H1 (cell line): Measurements from ENCODE around the gene LTBR. TPM values are rescaled to one million over a fixed set of nuclear protein-coding genes. Genes with fewer than 3 reads are reported as not detected.
A peak's percentile ranks its signal among the peaks of the same experiment; 100 is the strongest.

Experiments
- CTCF ChIA-PET: fragments of 300-600 bp; sonication (Branson Sonifier 250); formaldehyde crosslinking; loops from one replicate; lab custom pipeline; 2021; ENCODE audit not compliant: partially characterized antibody; lab: Charles Lee
- POLR2A ChIA-PET: fragments of 300-600 bp; sonication (Branson Sonifier 250); formaldehyde crosslinking; loops from one replicate; lab custom pipeline; 2021; ENCODE audit warnings: inconsistent platforms; ENCODE audit not compliant: partially characterized antibody; lab: Charles Lee
- DNase-seq, 2 experiments: peaks; one replicate each; pipeline versions ENCODE4 v3.0.0 to v3.0.0-alpha.2; 2010 to 2022; ENCODE audit warnings: low spot score in 2 of 2, low read depth in 1 of 2, mixed read lengths in 1 of 2
- FAIRE-seq: peaks from 2 replicates; lab custom pipeline; 2011; peaks lifted over from hg19 to GRCh38; lab: Jason Lieb, UNC
- H2AFZ ChIP-seq: 2 replicates; pipeline ENCODE4 v1.8.1; 2012; ENCODE audit warnings: low read length, inconsistent platforms
- H2AK5ac ChIP-seq: 2 replicates; pipeline ENCODE4 v1.6.1; 2013; ENCODE audit warnings: low read depth, low read length
- H2BK120ac ChIP-seq: replicated peaks from 2 replicates; pipeline ENCODE3; 2013; ENCODE audit warnings: low read depth, low read length, inconsistent platforms
- H2BK12ac ChIP-seq: 2 replicates; pipeline ENCODE4 v1.6.1; 2013; ENCODE audit warnings: low read depth, low read length
- H2BK15ac ChIP-seq: 2 replicates; pipeline ENCODE4 v1.6.1; 2013; ENCODE audit warnings: low read length
- H2BK20ac ChIP-seq: 2 replicates; pipeline ENCODE4 v1.6.1; 2013; ENCODE audit warnings: low read length
- H2BK5ac ChIP-seq: 2 replicates; pipeline ENCODE4 v1.6.1; 2013; ENCODE audit warnings: low read depth, low read length
- H3K14ac ChIP-seq: 2 replicates; pipeline ENCODE4 v1.6.1; 2013; ENCODE audit warnings: inconsistent platforms; ENCODE audit not compliant: insufficient read length
- H3K18ac ChIP-seq: 2 replicates; pipeline ENCODE4 v1.6.1; 2013; ENCODE audit warnings: low read length; ENCODE audit errors: extremely low read depth
- H3K23ac ChIP-seq: 2 replicates; pipeline ENCODE4 v1.6.1; 2013; ENCODE audit warnings: inconsistent platforms; ENCODE audit not compliant: insufficient read length
- H3K23me2 ChIP-seq: 2 replicates; pipeline ENCODE4 v1.6.1; 2013; ENCODE audit warnings: low read depth, low read length
- H3K27ac ChIP-seq: 2 replicates; pipeline ENCODE4 v1.6.1; 2011; ENCODE audit warnings: low read depth, low read length, inconsistent platforms
- H3K27me3 ChIP-seq, 4 experiments: replicated peaks in 1 of 4; 1 replicate in 1 of 4; 2 replicates in 3 of 4; pipeline versions ENCODE4 v1.6.1 to v1.8.1; 2011 to 2013; ENCODE audit warnings: low read length in 3 of 4, mild to moderate bottlenecking in 3 of 4, inconsistent platforms in 2 of 4, mixed read lengths in 2 of 4, moderate library complexity in 1 of 4; ENCODE audit not compliant: control insufficient read depth in 3 of 4, insufficient read depth in 3 of 4; ENCODE audit errors: extremely low read depth in 1 of 4
- H3K36me3 ChIP-seq, 4 experiments: 2 replicates each; pipeline versions ENCODE4 v1.6.1 to v1.8.1; 2011 to 2013; ENCODE audit warnings: mild to moderate bottlenecking in 4 of 4, low read length in 3 of 4, moderate library complexity in 2 of 4, control low read depth in 1 of 4, inconsistent platforms in 1 of 4; ENCODE audit not compliant: insufficient read depth in 4 of 4, control insufficient read depth in 2 of 4
- H3K4ac ChIP-seq: replicated peaks from 2 replicates; pipeline ENCODE3; 2013; ENCODE audit warnings: low read length, low read depth, mixed read lengths, inconsistent platforms; ENCODE audit not compliant: insufficient read length
- H3K4me1 ChIP-seq, 4 experiments: replicated peaks in 1 of 4; 1 replicate in 1 of 4; 2 replicates in 3 of 4; pipeline versions ENCODE4 v1.6.1 to v1.8.1; 2011 to 2013; ENCODE audit warnings: low read length in 3 of 4, inconsistent platforms in 2 of 4, mixed read lengths in 1 of 4; ENCODE audit not compliant: insufficient read depth in 4 of 4, control insufficient read depth in 3 of 4
- H3K4me2 ChIP-seq, 2 experiments: 2 replicates each; pipeline versions ENCODE4 v1.6.1 to v1.8.1; 2011 to 2013; ENCODE audit warnings: low read depth in 2 of 2, low read length in 2 of 2, control low read depth in 1 of 2, inconsistent platforms in 1 of 2, mild to moderate bottlenecking in 1 of 2; ENCODE audit not compliant: insufficient read depth in 1 of 2
- H3K4me3 ChIP-seq, 4 experiments: fragments of 200-600, 300-600 bp in 1 of 4; sonication (generic), shearing (Covaris generic), sonication (Bioruptor Twin) in 1 of 4; 2 replicates each; pipeline versions ENCODE4 v1.5.1 to v1.8.1; 2011 to 2016; ENCODE audit warnings: low read length in 4 of 4, low read depth in 3 of 4, control low read depth in 2 of 4, inconsistent platforms in 2 of 4, mild to moderate bottlenecking in 2 of 4, mixed read lengths in 1 of 4, moderate library complexity in 1 of 4; ENCODE audit not compliant: insufficient read depth in 2 of 4; ENCODE audit errors: extremely low read depth in 1 of 4
- H3K56ac ChIP-seq: replicated peaks from 2 replicates; pipeline ENCODE3; 2013; ENCODE audit warnings: low read depth, mild to moderate bottlenecking, mixed read lengths, low read length, inconsistent platforms; ENCODE audit not compliant: insufficient read length
- H3K79me1 ChIP-seq: 2 replicates; pipeline ENCODE4 v1.6.1; 2013; ENCODE audit warnings: low read depth, low read length, control low read depth
- H3K79me2 ChIP-seq, 2 experiments: 2 replicates each; pipeline versions ENCODE4 v1.6.1 to v1.8.1; 2012 to 2013; ENCODE audit warnings: low read length in 2 of 2, mild to moderate bottlenecking in 2 of 2, inconsistent platforms in 1 of 2; ENCODE audit not compliant: insufficient read depth in 2 of 2, control insufficient read depth in 1 of 2
- H3K9ac ChIP-seq, 4 experiments: replicated peaks in 1 of 4; 1 replicate in 1 of 4; 2 replicates in 3 of 4; pipeline versions ENCODE4 v1.6.1 to v1.8.1; 2011 to 2013; ENCODE audit warnings: low read depth in 3 of 4, low read length in 3 of 4, control low read depth in 2 of 4, mild to moderate bottlenecking in 2 of 4, moderate library complexity in 2 of 4, inconsistent platforms in 1 of 4; ENCODE audit errors: extremely low read depth in 1 of 4
- H3K9me3 ChIP-seq, 2 experiments: 2 replicates each; pipeline versions ENCODE4 v1.6.1 to v1.8.1; 2012 to 2013; ENCODE audit warnings: mild to moderate bottlenecking in 2 of 2, moderate library complexity in 2 of 2, control low read depth in 1 of 2, inconsistent platforms in 1 of 2, low read depth in 1 of 2, low read length in 1 of 2, mixed read lengths in 1 of 2; ENCODE audit not compliant: insufficient read depth in 2 of 2
- H4K20me1 ChIP-seq, 2 experiments: replicated peaks in 1 of 2; 2 replicates each; pipeline versions ENCODE3 to v1.8.1; 2011 to 2013; ENCODE audit warnings: inconsistent platforms in 2 of 2, low read length in 2 of 2, mild to moderate bottlenecking in 1 of 2; ENCODE audit not compliant: insufficient read depth in 2 of 2, control insufficient read depth in 1 of 2
- H4K5ac ChIP-seq: 2 replicates; pipeline ENCODE4 v1.6.1; 2013; ENCODE audit warnings: low read length, low read depth, mixed read lengths, inconsistent platforms; ENCODE audit not compliant: insufficient read length
- H4K8ac ChIP-seq: 2 replicates; pipeline ENCODE4 v1.8.0; 2013; ENCODE audit warnings: mild to moderate bottlenecking, moderate library complexity, low read length, inconsistent platforms; ENCODE audit not compliant: insufficient read depth; ENCODE audit errors: extremely low read depth
- H4K91ac ChIP-seq: replicated peaks from 2 replicates; pipeline ENCODE3; 2013; ENCODE audit warnings: low read length, mixed read lengths, inconsistent platforms; ENCODE audit not compliant: insufficient read length
- BRCA1 ChIP-seq: IDR thresholded peaks from 2 replicates; pipeline ENCODE4 v1.6.1; 2012; ENCODE audit warnings: low read depth, low read length, improper control_type of control experiment
- CHD1 ChIP-seq: IDR thresholded peaks from 2 replicates; pipeline ENCODE4 v1.6.1; 2012; ENCODE audit warnings: low read depth, low read length, improper control_type of control experiment
- CTBP2 ChIP-seq: IDR thresholded peaks from 2 replicates; pipeline ENCODE4 v1.7.0; 2011; ENCODE audit warnings: borderline replicate concordance, mild to moderate bottlenecking, moderate library complexity, mixed read lengths, low read length; ENCODE audit not compliant: insufficient read depth, insufficient read length
- POLR2A ChIP-seq, 2 experiments: IDR thresholded peaks; 1 replicate in 1 of 2; 2 replicates in 1 of 2; pipeline ENCODE4 v1.6.1; 2011; ENCODE audit warnings: low read depth in 2 of 2, low read length in 2 of 2, mild to moderate bottlenecking in 2 of 2; ENCODE audit errors: control extremely low read depth in 1 of 2
- RNF2 ChIP-seq: fragments of 200-900, 300-1000 bp; sonication (generic); IDR thresholded peaks from 2 replicates; pipeline ENCODE4 v1.7.1; 2016; ENCODE audit warnings: borderline replicate concordance, low read depth, mild to moderate bottlenecking, antibody characterized with exemption, low read length; ENCODE audit not compliant: poor library complexity, severe bottlenecking; ENCODE audit errors: missing control alignments
- SUZ12 ChIP-seq: fragments of 200-600 bp; sonication (generic); IDR thresholded peaks from 2 replicates; pipeline ENCODE4 v1.6.1; 2012; ENCODE audit warnings: mild to moderate bottlenecking, inconsistent platforms, low read length, moderate library complexity, mixed read lengths
- TAF1 ChIP-seq: IDR thresholded peaks from 2 replicates; pipeline ENCODE4 v1.6.1; 2011; ENCODE audit warnings: mild to moderate bottlenecking, low read depth, low read length
- WGBS, 2 experiments: shearing (Covaris generic) in 1 of 2; methylation state at CpG; one replicate each; pipeline versions ENCODE4 v1.1.6 to v1.1.7; 2013 to 2015; ENCODE audit warnings: low lambda C conversion rate in 2 of 2, mixed read lengths in 2 of 2, inconsistent platforms in 1 of 2, low coverage in 1 of 2, missing lambda C conversion rate in 1 of 2; ENCODE audit not compliant: insufficient replicate concordance in 2 of 2, insufficient coverage in 1 of 2, insufficient read length in 1 of 2; ENCODE audit errors: extremely low coverage in 1 of 2, missing lambda C conversion rate in 1 of 2; 5-methylcytosine and 5-hydroxymethylcytosine counted together
- polyA plus RNA-seq, 7 experiments: library from polyadenylated mRNA; depleted of rRNA in 3 of 7; stranded (reverse) in 5 of 7; unstranded in 2 of 7; fragments of >200 nt in 5 of 7; fragments of 200-250 nt in 2 of 7; gene quantifications; 1 replicate in 5 of 7; 2 replicates in 1 of 7; 4 replicates in 1 of 7; pipeline versions ENCODE4 v1.2.1 to v1.2.3, GENCODE V29; 2011 to 2013; ENCODE audit warnings: missing spikeins in 2 of 7, mixed read lengths in 2 of 7
- total RNA-seq: library from RNA; stranded (reverse); fragmentation: NEBNext Ultra II Directional; extraction: Animal tissue kit (Norgen Biotek cat#: 25700); gene quantifications from 2 replicates; pipeline ENCODE4 v1.2.1, GENCODE V29; 2021
- TF ChIP-seq, protein P1 (sequence below), 3 experiments: IDR thresholded peaks; 1 replicate in 2 of 3; 2 replicates in 1 of 3; pipeline versions ENCODE4 v1.5.1 to v1.6.1; 2011; ENCODE audit warnings: low read length in 3 of 3, mild to moderate bottlenecking in 3 of 3, inconsistent platforms in 2 of 3, low read depth in 1 of 3, moderate library complexity in 1 of 3; ENCODE audit not compliant: insufficient read depth in 1 of 3; ENCODE audit errors: control extremely low read depth in 1 of 3

LTBR gene
- total and polyA plus RNA-seq, 2 of the 8 experiments (the other 6 are each of a cell fraction or from before 2014, with no cell fraction given): 5.1 to 6.3 TPM

DNA sequence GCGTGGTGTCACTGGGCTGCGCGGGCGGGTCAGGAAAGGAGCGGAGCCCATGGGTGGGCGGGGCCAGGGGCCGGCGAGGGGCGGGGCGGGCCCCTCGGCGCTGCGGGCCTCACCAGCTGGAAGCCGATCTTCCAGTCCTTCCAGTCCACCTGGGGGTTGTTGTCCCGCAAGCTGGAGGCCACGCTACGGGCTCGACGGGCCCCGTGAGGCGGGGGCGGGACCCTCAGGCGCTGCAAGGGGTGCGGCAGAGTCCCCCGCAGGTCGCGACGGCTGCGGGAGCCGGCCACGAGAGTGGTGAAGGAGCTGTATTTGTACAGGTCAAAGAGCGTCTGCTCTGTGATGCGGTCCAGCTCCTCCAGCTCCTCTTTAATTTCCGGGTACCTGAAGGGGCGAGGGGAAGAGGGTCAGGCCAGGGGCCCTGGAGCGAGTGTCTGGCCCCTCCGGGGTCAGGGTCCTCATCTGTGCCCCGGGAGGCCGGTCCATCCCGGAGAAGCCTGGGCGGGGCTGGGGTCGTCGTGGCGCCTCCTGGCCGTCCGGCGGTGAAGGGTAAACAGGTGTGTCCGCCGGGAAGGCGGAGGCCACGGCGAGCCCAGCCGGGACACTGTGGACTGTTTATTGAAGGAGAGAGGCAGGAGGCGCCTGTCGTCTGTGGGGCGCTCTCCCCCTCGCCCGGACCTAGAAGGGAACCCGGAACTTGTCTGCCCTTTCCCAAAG lies 20.5 kb upstream of the LTBR start:
- H3K14ac ChIP-seq: no peak overlapping the region
- DNase-seq (peak in 1 of 2 experiments; percentile 82), FAIRE-seq (no peak)
- no peak overlapping the region for H3K23ac ChIP-seq
- peaks cover 6 to 7% of the 10 kb centered on the region in 2 experiments for H4K20me1 ChIP-seq
- peaks cover 2% of the 10 kb centered on the region; the same call in 1 of the 2 replicates for H3K23me2 ChIP-seq
- H2BK15ac ChIP-seq: no peak overlapping the region
- peak overlapping the region; percentile 68 to 69 for H3K4me2 ChIP-seq
- peaks cover 6% of the 10 kb centered on the region; the same call in 1 of the 2 replicates for H3K79me1 ChIP-seq
- H2BK120ac ChIP-seq: no peak overlapping the region
- H2AFZ ChIP-seq: no peak overlapping the region
- ChIA-PET CTCF (interaction anchor here (0.8 to 2.2 kb wide), 13 partner anchors 8 to 168 kb away, joined by 3 to 11 read pairs (median 5); no protein-coding TSS in a partner anchor), POLR2A (interaction anchor here (0.8 to 17.2 kb wide), 12 partner anchors 9 to 171 kb away, joined by 3 to 214 read pairs (median 7); partner anchors contain the start of genes GAPDH, SCNN1A, TAPBPL and TNFRSF1A)
- H3K27ac ChIP-seq: 0 out of 2 replicates have a peak overlapping the region, but pooled peaks have one; percentile 2
- peak overlapping the region; percentile 78 for H2BK5ac ChIP-seq
- peak overlapping the region; percentile 71 for H3K18ac ChIP-seq
- peaks cover 0 to 29% (median 14%) of the 10 kb centered on the region in 4 experiments; a peak in 6 of 8 replicates for H3K36me3 ChIP-seq
- 0 out of 2 replicates have a peak overlapping the region, but pooled peaks have one; percentile 68 for H2BK12ac ChIP-seq
- H3K56ac ChIP-seq: peak overlapping the region; percentile 21
- H3K4ac ChIP-seq: peak overlapping the region; percentile 50
- H3K9me3 ChIP-seq: no peaks in the 10 kb centered on the region
- peak overlapping the region; percentile 27 to 65 (median 51) for H3K4me3 ChIP-seq
- H3K4me1 ChIP-seq: peaks cover 0 to 3% (median 1%) of the 10 kb centered on the region in 4 experiments; a peak in 3 of 7 replicates
- 7% methylated on average over 43 of the region's 59 CpGs; no CpG with 5 or more reads in 1 of the 2 experiments for whole genome bisulfite sequencing, 2 experiments
- H3K9ac ChIP-seq: peak overlapping the region in 1 of 4 experiments; percentile 19; a peak in 3 of 7 replicates
- no peak overlapping the region for H2BK20ac ChIP-seq
- peaks cover 2 to 45% of the 10 kb centered on the region in 2 experiments; a peak in 3 of 4 replicates for H3K79me2 ChIP-seq
- H4K8ac ChIP-seq: peak overlapping the region; percentile 63
- H4K5ac ChIP-seq: peak overlapping the region; percentile 75
- no peak overlapping the region for H4K91ac ChIP-seq
- H2AK5ac ChIP-seq: no peak overlapping the region
- no peaks in the 10 kb centered on the region for H3K27me3 ChIP-seq
- TF ChIP-seq RNF2 (no peak), SUZ12 (no peak), CHD1 (no peak), CTBP2 (no peak), BRCA1 (no peak), TAF1 (0 out of 2 replicates have a peak, but pooled peaks have one; percentile 31), POLR2A (IDR thresholded peaks at IDR 0.05; ENCODE audit: control extremely low read depth in 1 of 2, low read depth in 2 of 2, low read length in 2 of 2) (peak in 1 of 2 experiments; percentile 32; a peak in 1 of 3 replicates)
- TF ChIP-seq, protein P1, sequence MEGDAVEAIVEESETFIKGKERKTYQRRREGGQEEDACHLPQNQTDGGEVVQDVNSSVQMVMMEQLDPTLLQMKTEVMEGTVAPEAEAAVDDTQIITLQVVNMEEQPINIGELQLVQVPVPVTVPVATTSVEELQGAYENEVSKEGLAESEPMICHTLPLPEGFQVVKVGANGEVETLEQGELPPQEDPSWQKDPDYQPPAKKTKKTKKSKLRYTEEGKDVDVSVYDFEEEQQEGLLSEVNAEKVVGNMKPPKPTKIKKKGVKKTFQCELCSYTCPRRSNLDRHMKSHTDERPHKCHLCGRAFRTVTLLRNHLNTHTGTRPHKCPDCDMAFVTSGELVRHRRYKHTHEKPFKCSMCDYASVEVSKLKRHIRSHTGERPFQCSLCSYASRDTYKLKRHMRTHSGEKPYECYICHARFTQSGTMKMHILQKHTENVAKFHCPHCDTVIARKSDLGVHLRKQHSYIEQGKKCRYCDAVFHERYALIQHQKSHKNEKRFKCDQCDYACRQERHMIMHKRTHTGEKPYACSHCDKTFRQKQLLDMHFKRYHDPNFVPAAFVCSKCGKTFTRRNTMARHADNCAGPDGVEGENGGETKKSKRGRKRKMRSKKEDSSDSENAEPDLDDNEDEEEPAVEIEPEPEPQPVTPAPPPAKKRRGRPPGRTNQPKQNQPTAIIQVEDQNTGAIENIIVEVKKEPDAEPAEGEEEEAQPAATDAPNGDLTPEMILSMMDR (IDR thresholded peaks at IDR 0.05; ENCODE audit: control extremely low read depth in 1 of 3, insufficient read depth in 1 of 3, low read depth in 1 of 3, low read length in 3 of 3): peak in 1 of 3 experiments; percentile 2; a peak in 1 of 4 replicates
